Activated B cell treated with CpG ODN at 0.5 μM for 24 hours (primary cell): ENCODE measurements around the gene BMAL1. TPM values are rescaled to one million over a fixed set of nuclear protein-coding genes. Genes with fewer than 3 reads are reported as not detected.

Source experiments
- ATAC-seq: fragments of 200-7000 bp; cut with Tn5 transposase; one replicate; pipeline ENCODE4 v1.10.0; 2021; ENCODE audit warnings: low read depth, mild to moderate bottlenecking, moderate library complexity
- CTCF ChIA-PET: fragments of 350-600 bp; sonication (Branson Sonifier 250); formaldehyde crosslinking; loops from one replicate; lab custom pipeline; 2021; ENCODE audit warnings: antibody characterized with exemption; lab: Charles Lee
- POLR2A ChIA-PET: fragments of 350-600 bp; sonication (Branson Sonifier 250); formaldehyde crosslinking; loops from one replicate; lab custom pipeline; 2021; ENCODE audit warnings: antibody characterized with exemption; lab: Charles Lee
- DNase-seq: peaks from one replicate; pipeline ENCODE4 v3.0.0; 2022
- H3K27ac Mint-ChIP-seq: one replicate; pipeline ENCODE4 v1.8.0; 2020; ENCODE audit warnings: mixed read lengths
- H3K27me3 Mint-ChIP-seq: one replicate; pipeline ENCODE4 v1.8.0; 2021; ENCODE audit warnings: mixed read lengths
- H3K36me3 Mint-ChIP-seq: one replicate; pipeline ENCODE4 v1.8.0; 2021; ENCODE audit warnings: low read depth, mixed read lengths
- H3K4me1 Mint-ChIP-seq: one replicate; pipeline ENCODE4 v1.8.0; 2021; ENCODE audit warnings: mixed read lengths
- H3K4me3 Mint-ChIP-seq: one replicate; pipeline ENCODE4 v1.8.0; 2020; ENCODE audit warnings: mild to moderate bottlenecking, mixed read lengths
- H3K9me3 Mint-ChIP-seq: one replicate; pipeline ENCODE4 v1.8.0; 2020; ENCODE audit warnings: mixed read lengths
- CTCF ChIP-seq: fragments of 200-600 bp; IDR thresholded peaks from one replicate; pipeline ENCODE4 v1.8.0; 2022; ENCODE audit warnings: antibody characterized with exemption, mild to moderate bottlenecking
- intact Hi-C: fragments of 100-400 bp; cut with micrococcal nuclease; formaldehyde crosslinking; loops from one replicate; pipeline ENCODE4 v1.15.1; 2024
- total RNA-seq: library from RNA; stranded (reverse); gene quantifications from 2 replicates; pipeline ENCODE4 v1.2.3, GENCODE V29; 2022

Gene BMAL1
- total RNA-seq, 1 donor from 2014 or later, result 30.1 TPM

GRCh38 chr11:13315517-13316432 is 38.2 kb downstream of the BMAL1 start:
- no peak for TF ChIP-seq CTCF
- POLR2A ChIA-PET, result no interaction called here
- Mint-ChIP-seq H3K4me1 (peaks cover 36% of the 10 kb centered on the region), H3K27me3 (no peaks in the 10 kb centered on the region), H3K4me3 (no peak overlapping the region), H3K36me3 (peaks cover 18% of the 10 kb centered on the region), H3K9me3 (no peaks in the 10 kb centered on the region), H3K27ac (peak overlapping the region; percentile 65)
- CTCF ChIA-PET, result interaction anchor here (1.0 kb wide), 1 partner anchor 80 kb away, joined by 3 read pairs; no protein-coding TSS in a partner anchor
- DNase-seq (no peak), ATAC-seq (peak; percentile 29)
- intact Hi-C loops, result loop anchor here (1.0 kb wide), 1 partner anchor 38 kb away; the partner anchor contains the start of gene BMAL1

- H3K4me1 Mint-ChIP-seq, result peaks cover 40% of the 10 kb centered on the region
- no peaks in the 10 kb centered on the region for H3K9me3 Mint-ChIP-seq
- peaks cover 11% of the 10 kb centered on the region for H3K36me3 Mint-ChIP-seq
- intact Hi-C loops, result loop anchor here (1.0 kb wide), 1 partner anchor 39 kb away; the partner anchor contains the start of gene BMAL1
- peak overlapping the region; percentile 65 for H3K27ac Mint-ChIP-seq
- POLR2A ChIA-PET, result no interaction called here
- ATAC-seq, result peak; percentile 96
- no peak for TF ChIP-seq CTCF
- no peak overlapping the region for H3K4me3 Mint-ChIP-seq
- peak; percentile 23 for DNase-seq
- CTCF ChIA-PET, result no interaction called here
- H3K27me3 Mint-ChIP-seq, result no peaks in the 10 kb centered on the region
Observed at GRCh38 chr11:13316528-13316961, 39.0 kb downstream of the BMAL1 start.

- H3K27ac Mint-ChIP-seq, result no peak overlapping the region
- POLR2A ChIA-PET, result no interaction called here
- DNase-seq, result no peak
- H3K36me3 Mint-ChIP-seq, result peaks cover 10% of the 10 kb centered on the region
- H3K27me3 Mint-ChIP-seq, result no peaks in the 10 kb centered on the region
- H3K4me3 Mint-ChIP-seq, result no peak overlapping the region
- CTCF ChIA-PET, result no interaction called here
- intact Hi-C loops, result no loop called here
- H3K9me3 Mint-ChIP-seq, result no peaks in the 10 kb centered on the region
- no peak for TF ChIP-seq CTCF
- peaks cover 41% of the 10 kb centered on the region for H3K4me1 Mint-ChIP-seq
- ATAC-seq, result no peak
Observed at GRCh38 chr11:13317293-13318080, 39.9 kb downstream of the BMAL1 start.

- peak overlapping the region; percentile 26 for H3K4me3 Mint-ChIP-seq
- no peaks in the 10 kb centered on the region for H3K27me3 Mint-ChIP-seq
- no peak for TF ChIP-seq CTCF
- no peak for ATAC-seq
- ChIA-PET CTCF (no interaction called here), POLR2A (interaction anchor here (0.5 kb wide), 1 partner anchor 98 kb away, joined by 4 read pairs; no protein-coding TSS in a partner anchor)
- H3K27ac Mint-ChIP-seq, result no peak overlapping the region
- peaks cover 39% of the 10 kb centered on the region for H3K4me1 Mint-ChIP-seq
- H3K36me3 Mint-ChIP-seq, result peaks cover 7% of the 10 kb centered on the region
- intact Hi-C loops, result no loop called here
- no peak for DNase-seq
- H3K9me3 Mint-ChIP-seq, result no peaks in the 10 kb centered on the region
Observed at GRCh38 chr11:13318498-13319295, 41.1 kb downstream of the BMAL1 start.
